Activated CD8-positive, alpha-beta memory T cell treated with anti-CD3 and anti-CD28 coated beads for 4 hours (primary cell): Measurements from ENCODE around the gene EPC2.

Source experiments
- DNase-seq, 2 donors: peaks; one replicate each; pipeline ENCODE4 v3.0.0-alpha.2; 2020; ENCODE audit warnings: low read depth in 2 of 2

EPC2 gene, protein sequence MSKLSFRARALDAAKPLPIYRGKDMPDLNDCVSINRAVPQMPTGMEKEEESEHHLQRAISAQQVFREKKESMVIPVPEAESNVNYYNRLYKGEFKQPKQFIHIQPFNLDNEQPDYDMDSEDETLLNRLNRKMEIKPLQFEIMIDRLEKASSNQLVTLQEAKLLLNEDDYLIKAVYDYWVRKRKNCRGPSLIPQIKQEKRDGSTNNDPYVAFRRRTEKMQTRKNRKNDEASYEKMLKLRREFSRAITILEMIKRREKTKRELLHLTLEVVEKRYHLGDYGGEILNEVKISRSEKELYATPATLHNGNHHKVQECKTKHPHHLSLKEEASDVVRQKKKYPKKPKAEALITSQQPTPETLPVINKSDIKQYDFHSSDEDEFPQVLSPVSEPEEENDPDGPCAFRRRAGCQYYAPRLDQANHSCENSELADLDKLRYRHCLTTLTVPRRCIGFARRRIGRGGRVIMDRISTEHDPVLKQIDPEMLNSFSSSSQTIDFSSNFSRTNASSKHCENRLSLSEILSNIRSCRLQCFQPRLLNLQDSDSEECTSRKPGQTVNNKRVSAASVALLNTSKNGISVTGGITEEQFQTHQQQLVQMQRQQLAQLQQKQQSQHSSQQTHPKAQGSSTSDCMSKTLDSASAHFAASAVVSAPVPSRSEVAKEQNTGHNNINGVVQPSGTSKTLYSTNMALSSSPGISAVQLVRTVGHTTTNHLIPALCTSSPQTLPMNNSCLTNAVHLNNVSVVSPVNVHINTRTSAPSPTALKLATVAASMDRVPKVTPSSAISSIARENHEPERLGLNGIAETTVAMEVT

DNA sequence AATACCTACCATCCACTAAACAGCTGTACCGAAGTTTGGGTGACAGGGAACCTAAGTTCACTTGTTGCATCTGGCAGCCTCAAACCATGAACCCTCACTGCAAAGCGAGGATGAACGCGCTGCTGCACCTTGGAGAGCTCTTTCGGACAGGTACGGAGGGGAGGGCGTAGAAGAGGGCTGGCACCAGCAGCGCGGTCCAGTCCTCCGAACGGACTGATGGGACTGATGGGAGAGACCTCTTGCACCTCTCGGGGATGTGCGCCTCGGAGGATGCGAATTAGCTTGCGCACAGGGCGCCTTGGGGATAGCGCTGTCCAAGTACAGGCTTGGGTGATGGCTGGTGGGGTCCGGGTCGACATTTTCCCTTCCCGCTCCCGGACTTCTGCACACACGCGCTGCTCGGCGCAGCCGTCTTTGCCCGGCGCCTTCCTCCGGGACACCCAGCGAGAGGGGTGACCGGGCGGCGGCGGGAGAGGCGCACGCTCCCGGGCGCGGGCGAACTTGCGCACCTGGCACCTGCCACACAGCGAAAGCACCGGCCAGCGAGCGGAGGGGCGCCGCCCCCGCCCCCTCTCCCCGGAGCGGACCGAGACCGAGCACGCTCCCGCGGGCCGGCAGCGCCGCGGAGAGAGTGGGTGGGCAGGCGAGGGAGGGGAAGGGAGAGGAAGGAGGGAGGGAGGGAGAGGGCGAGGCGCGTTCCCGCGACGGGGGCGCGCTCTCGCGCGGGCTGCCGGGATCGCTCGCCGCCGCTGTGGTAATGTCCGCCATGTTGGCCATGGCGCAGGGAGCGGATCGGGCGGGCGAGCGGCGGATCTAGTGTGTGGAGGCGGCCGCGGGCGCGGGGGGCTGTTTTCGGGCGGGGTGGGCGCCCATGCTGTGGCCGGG, at the start of gene EPC2:
Gene EPC2, plus strand, starts transcription at position 754 of the 885 bp plus-strand sequence. CDS start 267 bp downstream, outside the sequence.
- peak; percentile 69 to 75 for DNase-seq

DNA sequence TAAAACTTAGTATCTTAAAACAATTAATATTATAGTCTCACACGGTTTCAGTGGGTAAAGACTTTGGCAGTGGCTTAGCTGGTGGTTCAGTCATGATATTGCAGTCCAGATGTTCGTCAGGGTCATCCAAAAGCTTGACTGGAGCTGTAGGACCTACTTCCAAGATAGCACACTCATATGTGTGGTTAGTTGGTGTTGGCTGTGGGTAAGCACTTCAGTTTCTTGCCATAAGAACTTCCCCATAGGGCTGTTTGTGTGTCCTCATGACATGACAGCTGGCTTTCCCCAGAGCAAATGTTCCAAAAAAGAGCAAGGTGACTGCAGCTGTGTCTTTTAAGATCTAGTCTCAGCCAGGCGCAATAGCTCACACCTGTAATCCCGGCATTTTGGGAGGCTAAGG, 48.5 kb upstream of the EPC2 start:
- DNase-seq, result no peak

DNA sequence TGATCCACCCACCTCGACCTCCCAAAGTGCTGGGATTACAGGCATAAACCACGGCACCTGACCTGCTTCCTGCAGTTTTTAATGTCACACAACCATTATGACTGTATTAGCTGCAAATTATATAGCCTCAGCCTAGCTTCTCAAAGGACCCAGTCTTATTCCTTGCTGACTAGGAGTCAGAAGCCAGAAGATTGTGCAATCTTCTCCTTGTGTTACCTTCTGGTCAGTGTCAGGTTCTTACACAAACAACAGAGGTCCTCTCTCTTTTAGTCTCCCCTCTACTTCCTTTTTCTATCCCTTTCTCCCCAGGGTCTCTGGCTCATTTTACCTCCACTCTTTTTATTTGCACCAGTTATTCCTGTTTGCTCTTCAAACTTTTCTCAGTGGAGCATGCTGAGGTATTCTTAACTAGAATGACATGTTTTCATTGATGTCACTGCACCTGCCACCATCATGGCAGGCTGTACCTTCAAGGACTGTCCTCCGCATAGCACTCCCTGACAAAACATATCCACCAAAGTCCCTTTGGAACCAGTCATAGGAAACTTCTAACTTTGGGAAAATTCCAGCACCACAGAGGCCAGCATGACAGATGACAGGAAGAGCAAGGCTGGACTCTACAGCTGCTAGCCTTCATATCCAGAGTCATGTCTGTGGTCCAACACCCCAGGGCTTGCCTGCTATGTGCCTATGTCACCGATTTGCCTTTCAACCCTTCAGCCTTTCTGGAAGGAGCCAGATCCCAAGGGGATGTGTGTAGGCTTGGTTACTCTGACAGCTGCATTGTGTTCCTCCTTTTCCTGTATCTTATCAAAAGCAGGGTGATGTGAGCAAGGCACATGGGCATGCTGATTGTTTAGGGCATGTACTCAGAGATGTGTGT, 45.2 kb upstream of the EPC2 start:
- DNase-seq, result no peak

DNA sequence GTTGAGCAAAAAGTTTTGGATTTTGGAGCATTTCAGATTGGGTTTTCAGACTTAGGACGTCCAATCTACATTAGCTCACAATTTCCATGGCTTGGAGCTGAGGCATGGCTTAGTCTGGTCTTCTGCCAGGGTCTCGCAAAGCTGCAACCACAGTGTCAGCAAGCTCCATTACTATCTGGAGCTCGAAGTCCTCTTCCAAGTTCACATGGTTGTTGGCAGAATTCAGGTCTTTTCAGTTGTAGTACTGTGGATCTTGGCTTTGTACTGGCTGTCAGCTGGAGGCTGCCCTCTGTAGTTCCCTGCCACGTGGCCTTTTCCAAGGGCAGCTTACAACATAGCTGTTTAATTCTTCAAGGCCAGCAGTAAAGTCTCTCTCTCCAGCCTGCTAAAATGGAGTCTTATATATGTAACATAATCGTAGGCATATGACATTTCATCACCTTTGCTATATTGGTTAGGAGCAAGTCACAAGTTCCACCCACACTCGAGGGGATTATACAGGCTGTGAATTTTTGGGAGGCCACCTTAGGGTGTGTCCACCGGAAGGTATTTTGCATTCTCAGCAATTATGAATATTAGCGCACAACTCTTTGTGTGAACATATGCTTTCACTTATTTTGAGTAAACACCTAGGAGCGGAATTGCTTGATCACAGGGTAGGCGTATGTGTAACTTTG, 41.5 kb upstream of the EPC2 start:
- DNase-seq, result no peak

DNA sequence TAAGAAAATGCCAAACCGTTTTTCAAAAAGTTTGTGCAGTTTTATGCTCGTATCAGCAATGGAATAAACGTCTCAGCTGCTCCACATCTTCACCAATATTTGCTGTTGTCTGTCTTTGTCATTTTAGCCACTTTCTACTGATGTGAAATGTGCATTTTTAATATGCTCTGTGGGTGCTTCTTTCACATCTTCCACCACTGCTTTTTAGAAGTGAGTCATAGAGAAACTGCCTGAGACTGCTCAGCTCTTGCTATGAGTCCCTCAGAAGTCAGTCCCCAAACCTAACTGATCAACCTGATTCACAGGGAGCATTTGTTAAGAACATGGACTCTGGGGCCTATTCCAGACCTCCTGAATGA, 41.0 kb upstream of the EPC2 start:
- no peak for DNase-seq

DNA sequence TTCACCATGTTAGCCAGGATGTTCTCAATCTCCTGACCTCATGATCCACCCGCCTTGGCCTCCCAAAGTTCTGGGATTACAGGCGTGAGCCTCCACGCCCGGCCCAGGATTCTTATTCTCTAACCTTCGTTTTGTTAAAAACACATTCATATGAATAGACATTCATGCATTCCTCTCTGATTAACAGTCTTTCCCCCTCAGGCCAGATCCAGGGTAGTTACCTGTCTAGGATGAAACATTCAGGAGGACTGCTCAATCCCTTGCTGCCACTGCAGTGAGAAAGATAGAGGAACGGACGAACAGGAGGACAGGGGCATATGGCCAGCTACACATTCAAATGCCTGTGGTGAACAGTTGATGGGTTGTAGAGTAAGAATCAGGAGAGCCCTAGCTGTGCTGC, 39.6 kb upstream of the EPC2 start:
- no peak for DNase-seq

DNA sequence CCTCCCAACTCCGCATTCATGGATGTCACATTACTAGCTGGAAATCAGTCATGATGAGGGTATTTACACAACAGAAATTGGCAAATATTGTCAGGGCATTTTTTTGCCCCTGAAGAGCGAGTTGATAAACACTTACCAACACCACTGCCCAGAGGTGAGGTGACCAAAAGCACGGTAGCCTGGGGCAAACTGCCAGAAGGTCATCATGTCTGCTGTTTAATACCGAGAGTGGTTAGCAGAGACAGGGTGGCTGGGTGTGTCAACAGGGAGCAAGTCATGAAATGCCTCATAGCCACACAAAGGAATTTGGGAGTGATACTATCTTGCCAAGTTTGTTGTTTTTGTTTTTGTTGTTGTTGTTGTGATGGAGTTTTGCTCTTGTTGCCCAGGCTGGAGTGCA, 37.0 kb upstream of the EPC2 start:
- no peak for DNase-seq

DNA sequence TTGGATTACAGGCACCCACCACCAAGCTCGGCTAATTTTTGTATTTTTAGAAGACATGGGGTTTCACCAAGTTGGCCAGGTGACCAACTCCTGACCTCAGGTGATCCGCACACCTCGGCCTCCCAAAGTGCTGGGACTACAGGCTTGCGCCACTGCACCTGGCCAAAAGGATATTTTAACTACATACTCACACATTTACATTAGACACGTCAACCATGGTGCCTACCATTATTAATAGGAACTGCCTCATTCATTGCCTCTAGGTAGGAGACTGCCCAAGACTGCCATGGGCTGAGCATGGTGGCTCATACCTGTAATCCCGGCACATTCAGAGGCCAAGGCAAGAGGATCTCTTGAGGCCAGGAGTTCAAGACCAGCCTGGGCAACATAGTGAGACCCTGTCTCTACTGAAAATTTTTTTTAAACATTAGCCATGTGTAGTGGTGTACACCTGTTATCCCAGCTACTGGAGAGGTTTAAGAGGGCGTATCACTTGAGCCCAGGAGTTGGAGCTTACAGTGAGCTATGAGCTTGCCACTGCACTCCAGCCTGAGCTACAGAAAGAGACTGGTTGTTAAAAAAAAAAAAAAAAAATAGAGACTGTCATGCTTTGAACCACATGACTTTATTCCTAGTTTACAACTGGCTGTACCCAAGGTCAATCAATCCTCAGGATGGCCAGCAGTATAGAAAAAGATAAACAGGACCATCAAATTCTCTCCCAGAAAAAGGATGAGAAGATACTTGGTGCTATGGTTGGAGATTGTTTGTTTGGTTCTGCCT, 31.1 kb upstream of the EPC2 start:
- no peak for DNase-seq

DNA sequence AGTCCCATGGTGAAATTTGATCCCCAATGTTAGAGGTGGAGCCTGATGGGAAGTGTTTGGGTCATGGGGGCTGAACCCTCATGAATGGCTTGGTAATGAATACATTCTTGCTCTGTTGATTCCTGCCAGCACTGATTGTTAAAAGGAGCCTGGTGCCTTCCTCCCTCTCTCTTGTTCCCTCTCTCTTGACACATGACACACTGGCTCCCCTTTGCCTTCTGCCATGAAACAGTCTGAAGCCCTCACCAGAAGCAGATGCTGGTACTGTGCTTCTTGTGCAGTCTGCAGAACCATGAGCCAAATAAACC, 30.6 kb upstream of the EPC2 start:
- DNase-seq, result no peak

DNA sequence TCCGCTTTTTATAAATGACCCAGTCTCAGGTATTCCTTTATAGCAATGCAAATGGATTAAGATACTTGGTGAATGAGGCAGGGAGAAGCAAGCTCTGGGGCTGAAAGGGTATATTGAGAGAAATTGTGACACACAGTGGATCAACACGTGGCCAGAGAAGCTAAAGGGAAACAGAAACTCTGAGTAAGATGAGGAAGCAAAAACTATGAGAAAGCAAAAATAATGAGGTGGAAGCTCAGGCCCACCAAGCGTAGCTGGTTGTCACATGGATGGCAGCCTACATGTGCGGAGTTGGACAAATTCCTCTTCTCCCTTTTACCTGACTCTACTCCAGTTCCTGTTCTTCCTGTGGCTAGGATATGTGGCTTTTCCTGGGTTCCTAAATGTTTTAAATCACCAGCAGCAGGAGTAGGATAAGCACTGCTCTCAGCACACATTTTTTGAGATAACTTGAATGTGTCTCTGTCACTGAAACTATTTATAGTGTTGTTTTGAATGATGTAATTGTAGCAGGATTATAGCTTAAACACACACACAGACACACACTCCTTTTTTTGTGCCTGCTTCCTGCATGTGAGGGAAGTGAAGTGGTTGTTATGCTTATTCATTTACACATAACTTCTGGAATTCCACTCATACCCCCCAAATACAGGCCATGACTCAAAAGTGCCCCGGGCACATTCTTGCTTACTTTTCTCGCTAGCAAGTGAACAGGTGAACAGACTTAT, 30.1 kb upstream of the EPC2 start:
- no peak for DNase-seq

DNA sequence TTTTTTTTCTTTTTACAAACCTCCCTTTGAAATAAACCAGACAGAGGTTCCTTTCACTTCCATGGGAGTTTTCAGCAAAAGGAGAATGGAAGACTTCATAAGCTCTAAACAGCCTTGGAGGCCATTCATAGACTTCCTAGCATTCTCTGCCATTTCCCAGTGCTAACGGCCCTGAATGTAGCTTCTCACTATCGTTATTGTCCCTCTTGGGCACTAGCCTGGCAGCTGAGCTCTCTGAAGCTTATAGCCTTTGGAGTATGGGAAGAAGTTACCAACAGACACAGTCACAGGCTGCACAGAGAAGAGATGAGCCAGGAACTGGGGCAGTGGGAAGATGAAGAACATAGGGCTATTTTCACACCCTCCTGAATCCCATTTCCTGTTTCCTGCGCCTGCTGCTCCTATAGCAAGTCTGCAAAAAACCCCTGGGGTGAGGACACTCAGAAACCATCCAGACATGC, 29.1 kb upstream of the EPC2 start:
- no peak for DNase-seq

DNA sequence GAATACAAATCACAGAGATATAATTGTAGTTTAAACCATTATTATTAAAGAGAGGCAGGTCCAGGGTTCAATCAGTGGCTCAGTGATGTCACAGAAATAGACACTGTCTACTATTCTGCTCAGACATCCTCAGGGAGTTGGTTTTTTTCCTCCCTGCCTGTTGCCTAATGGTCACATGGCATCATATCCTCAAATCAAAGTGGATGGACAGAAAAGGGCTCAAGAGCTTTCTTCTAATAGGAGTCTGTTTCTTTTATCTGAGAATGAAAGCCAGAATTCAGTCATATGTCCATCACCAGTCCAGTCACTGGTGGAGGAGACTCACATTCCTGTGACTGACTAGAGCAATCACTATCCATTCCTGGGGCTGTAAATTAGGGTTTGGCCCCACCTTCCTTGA, 27.9 kb upstream of the EPC2 start:
- DNase-seq, result no peak

DNA sequence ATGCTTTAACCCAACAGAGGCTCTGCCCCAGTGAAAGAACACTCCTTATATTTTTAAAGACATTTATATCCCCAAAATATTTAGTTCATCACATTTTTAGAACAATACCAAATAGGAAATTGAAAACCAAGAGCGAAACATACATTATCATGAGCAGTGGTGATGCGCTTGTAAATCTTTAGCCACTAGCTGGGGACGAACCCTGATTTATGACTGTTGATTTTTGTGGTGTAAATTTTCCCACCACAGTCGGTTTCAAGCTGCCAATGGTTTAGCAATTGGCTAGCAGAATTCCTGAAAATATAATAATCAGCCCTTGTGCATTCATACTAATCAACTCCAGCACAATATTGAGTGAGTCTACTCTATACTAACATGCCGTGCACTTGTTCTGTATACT, 27.3 kb upstream of the EPC2 start:
- DNase-seq, result no peak

DNA sequence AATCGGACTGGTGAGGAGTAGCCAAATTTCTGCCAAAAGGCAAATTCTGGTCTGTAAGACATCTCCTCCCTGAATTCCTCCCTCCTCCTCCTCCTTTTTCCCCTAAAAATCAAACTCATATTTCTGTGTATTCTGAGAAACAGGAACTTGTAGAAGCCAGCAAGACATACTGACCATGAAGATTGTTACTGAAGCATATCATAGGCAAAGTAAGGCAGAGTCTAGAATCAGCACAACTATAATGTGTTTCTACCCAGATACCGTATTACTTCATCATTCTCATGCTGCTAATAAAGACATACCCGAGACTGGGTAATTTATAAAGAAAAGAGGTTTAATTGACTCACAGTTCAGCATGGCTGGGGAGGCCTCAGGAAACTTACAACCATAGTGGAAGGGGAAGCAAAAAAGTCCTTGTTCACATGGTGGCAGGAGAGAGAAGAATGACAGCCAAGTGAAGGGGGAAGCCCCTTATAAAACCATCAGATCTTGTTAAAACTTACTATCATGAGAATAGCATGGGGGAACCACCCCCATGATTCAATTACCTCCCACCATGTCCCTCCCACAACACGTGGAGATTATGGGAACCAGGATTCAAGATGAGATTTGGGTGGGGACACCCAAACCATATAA, 24.9 kb upstream of the EPC2 start:
- DNase-seq, result no peak

DNA sequence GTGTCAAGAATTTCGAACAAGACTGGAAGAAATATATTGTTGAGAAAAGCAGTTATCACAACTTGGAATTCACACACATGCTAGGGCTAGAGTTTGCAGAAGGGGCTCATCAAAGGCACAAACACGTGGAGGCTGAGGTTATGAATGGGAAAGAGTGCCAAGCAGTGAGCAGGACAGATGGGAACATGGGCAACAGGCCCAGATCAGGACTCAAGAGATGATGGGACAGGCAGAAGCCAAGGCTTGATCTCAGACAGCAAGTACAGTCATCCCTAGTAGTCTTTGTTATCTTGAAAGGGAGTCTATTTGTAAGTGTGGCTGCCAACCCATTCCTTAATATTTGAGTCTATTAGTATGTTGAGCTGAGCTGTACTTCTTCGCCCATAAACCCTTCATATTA, 22.2 kb upstream of the EPC2 start:
- no peak for DNase-seq

DNA sequence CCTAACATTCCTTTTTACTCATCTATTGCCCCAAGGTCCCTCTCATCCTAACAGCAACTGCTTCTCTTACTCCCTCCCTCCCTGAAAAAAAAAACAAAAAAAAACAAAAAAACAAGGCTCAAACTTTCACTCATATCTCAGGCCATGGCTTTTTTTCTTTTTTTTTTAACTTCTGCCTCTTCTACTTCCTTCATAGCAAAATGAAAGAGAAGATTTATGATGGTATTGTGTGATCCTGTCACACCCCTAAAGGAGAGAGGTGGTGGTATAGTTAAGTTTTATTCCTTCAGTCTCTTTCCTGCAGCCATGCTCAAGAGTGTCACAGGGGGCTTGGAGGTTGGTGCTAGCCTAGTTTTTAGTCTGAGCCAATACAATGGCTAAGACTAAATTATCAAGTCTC, 21.5 kb upstream of the EPC2 start:
- no peak for DNase-seq

DNA sequence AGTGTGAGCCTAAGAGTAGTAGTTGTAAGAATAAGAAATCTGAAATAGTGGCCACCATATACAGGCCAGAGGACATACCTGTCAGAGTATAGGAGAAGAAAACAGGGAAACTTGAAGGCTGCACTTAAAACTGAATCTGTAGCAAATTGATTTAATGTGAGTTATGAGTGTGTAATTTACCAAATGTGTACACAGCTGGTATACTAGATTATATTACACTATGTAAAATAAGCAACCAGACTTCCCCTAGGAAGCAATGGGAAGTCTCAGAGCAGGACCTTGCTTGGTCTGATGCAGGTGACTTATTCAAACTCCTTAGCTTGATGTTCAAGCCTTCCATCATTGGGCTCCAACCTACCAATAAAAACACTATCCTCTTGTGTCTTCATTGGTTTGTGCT, 17.3 kb upstream of the EPC2 start:
- no peak for DNase-seq

DNA sequence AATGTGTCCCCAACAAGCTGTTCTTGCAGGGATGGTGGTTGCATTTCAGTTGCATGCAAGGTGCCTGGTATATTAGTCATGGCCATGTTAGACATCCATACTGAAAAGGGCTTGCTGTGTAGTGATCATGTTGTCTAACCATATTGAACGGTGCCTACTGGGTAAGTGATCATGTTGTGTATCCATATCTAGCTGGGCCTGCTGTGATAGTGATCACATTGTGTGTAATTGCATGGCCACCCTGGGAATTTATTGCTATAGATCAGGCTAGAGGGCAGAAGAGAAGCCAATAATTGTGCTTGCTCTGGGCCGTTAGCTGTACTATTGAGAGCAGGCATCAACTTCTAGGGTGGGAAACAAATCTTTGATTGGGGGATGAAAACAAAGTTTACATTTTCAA, 9.8 kb upstream of the EPC2 start:
- DNase-seq, result no peak

DNA sequence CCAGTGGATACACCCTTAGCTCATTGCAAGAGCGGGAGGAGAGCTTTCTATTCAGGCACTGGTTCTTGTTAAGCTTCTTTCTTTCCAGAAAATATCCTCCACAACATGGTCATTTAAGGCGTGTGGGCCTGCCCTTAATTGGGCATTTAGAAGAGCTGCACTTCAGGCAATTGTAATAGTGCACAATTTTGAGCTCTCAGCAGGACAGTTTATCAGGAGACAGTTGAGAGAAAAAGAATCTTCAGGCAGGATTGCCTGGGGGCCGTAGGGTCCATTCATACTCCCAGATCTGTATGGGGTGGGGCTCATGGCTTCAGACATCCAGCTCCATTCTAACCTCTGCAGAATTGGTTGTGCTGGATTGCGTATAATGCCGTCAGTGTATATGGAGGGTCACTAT, 6.0 kb upstream of the EPC2 start:
- DNase-seq, result no peak
